ENCODE data around the gene EXD1.

Gene EXD1

GRCh38 chr15:41183581-41183980, 47.0 kb downstream of the EXD1 start:
- H3K4me2 ChIP-seq (ENCODE audit: low read depth, low read length): no peak overlapping the region
- no peaks in the 10 kb centered on the region for H3K36me3 ChIP-seq (replicated peaks; ENCODE audit: insufficient read depth, low read length)
- no peaks in the 10 kb centered on the region for H3K4me1 ChIP-seq (ENCODE audit: low read length)
- no peak overlapping the region for H3K9ac ChIP-seq (ENCODE audit: low read length)
- no peaks in the 10 kb centered on the region for H4K20me1 ChIP-seq (ENCODE audit: insufficient read depth, low read length)
- no peak for DNase-seq
- no peaks in the 10 kb centered on the region for H3F3A ChIP-seq (ENCODE audit: insufficient read depth, low read length)
- no peak overlapping the region for H2AFZ ChIP-seq (ENCODE audit: low read length)
- H3K79me2 ChIP-seq (ENCODE audit: low read length): no peaks in the 10 kb centered on the region
- no peak overlapping the region for H3K27ac ChIP-seq (ENCODE audit: low read length)
- no peak overlapping the region for H3K4me3 ChIP-seq (ENCODE audit: low read length)
- no peaks in the 10 kb centered on the region for H3K9me2 ChIP-seq (replicated peaks; ENCODE audit: insufficient read depth, low read length)
- no peak for TF ChIP-seq EZH2phosphoT487 (IDR thresholded peaks at IDR 0.05; ENCODE audit: low read length)
- no peak for TF ChIP-seq EZH2 (optimal IDR thresholded peaks at IDR 0.05; ENCODE audit: low read depth, low read length)
- no peak for TF ChIP-seq CTCF (IDR thresholded peaks at IDR 0.05; ENCODE audit: low read length)
- no peaks in the 10 kb centered on the region for H3K27me3 ChIP-seq (replicated peaks; ENCODE audit: insufficient read depth, low read length)
- no peaks in the 10 kb centered on the region for H3K9me3 ChIP-seq (replicated peaks; ENCODE audit: insufficient read depth, low read length)

GRCh38 chr15:41182266-41182665, 48.3 kb downstream of the EXD1 start:
- DNase-seq: no peak
- H2AFZ ChIP-seq (ENCODE audit: low read length): no peak overlapping the region

GRCh38 chr15:41180206-41180789, 50.3 kb downstream of the EXD1 start:
- no peaks in the 10 kb centered on the region for H3K27me3 ChIP-seq (replicated peaks; ENCODE audit: insufficient read depth, low read length)
- no peak overlapping the region for H3K4me2 ChIP-seq (ENCODE audit: low read depth, low read length)
- no peak for DNase-seq
- no peaks in the 10 kb centered on the region for H3K9me2 ChIP-seq (replicated peaks; ENCODE audit: insufficient read depth, low read length)
- H2AFZ ChIP-seq (ENCODE audit: low read length): no peak overlapping the region
- H3K4me3 ChIP-seq (ENCODE audit: low read length): no peak overlapping the region
- no peaks in the 10 kb centered on the region for H3K36me3 ChIP-seq (replicated peaks; ENCODE audit: insufficient read depth, low read length)
- H3K27ac ChIP-seq (ENCODE audit: low read length): no peak overlapping the region
- H3F3A ChIP-seq (ENCODE audit: insufficient read depth, low read length): no peaks in the 10 kb centered on the region
- no peak for TF ChIP-seq EZH2 (optimal IDR thresholded peaks at IDR 0.05; ENCODE audit: low read depth, low read length)
- TF ChIP-seq EZH2phosphoT487 (IDR thresholded peaks at IDR 0.05; ENCODE audit: low read length): no peak
- no peak for TF ChIP-seq CTCF (IDR thresholded peaks at IDR 0.05; ENCODE audit: low read length)
- H4K20me1 ChIP-seq (ENCODE audit: insufficient read depth, low read length): no peaks in the 10 kb centered on the region
- no peak overlapping the region for H3K9ac ChIP-seq (ENCODE audit: low read length)
- H3K9me3 ChIP-seq (replicated peaks; ENCODE audit: insufficient read depth, low read length): no peaks in the 10 kb centered on the region
- no peaks in the 10 kb centered on the region for H3K4me1 ChIP-seq (ENCODE audit: low read length)
- H3K79me2 ChIP-seq (ENCODE audit: low read length): no peaks in the 10 kb centered on the region

More at GRCh38 chr15:41182266-41182665, 48.3 kb downstream of the EXD1 start:
- Histone ChIP-seq H3K4me3 (ENCODE audit: low read length) (no peak overlapping the region), H3K4me2 (ENCODE audit: low read depth, low read length) (no peak overlapping the region), H3K36me3 (replicated peaks; ENCODE audit: insufficient read depth, low read length) (no peaks in the 10 kb centered on the region), H3K27ac (ENCODE audit: low read length) (no peak overlapping the region), H3K9me2 (replicated peaks; ENCODE audit: insufficient read depth, low read length) (no peaks in the 10 kb centered on the region), H4K20me1 (ENCODE audit: insufficient read depth, low read length) (no peaks in the 10 kb centered on the region), H3K4me1 (ENCODE audit: low read length) (no peaks in the 10 kb centered on the region), H3K27me3 (replicated peaks; ENCODE audit: insufficient read depth, low read length) (no peaks in the 10 kb centered on the region), H3K9me3 (replicated peaks; ENCODE audit: insufficient read depth, low read length) (no peaks in the 10 kb centered on the region), H3F3A (ENCODE audit: insufficient read depth, low read length) (no peaks in the 10 kb centered on the region), H3K9ac (ENCODE audit: low read length) (no peak overlapping the region), H3K79me2 (ENCODE audit: low read length) (no peaks in the 10 kb centered on the region)
- TF ChIP-seq CTCF (IDR thresholded peaks at IDR 0.05; ENCODE audit: low read length): no peak
- no peak for TF ChIP-seq EZH2phosphoT487 (IDR thresholded peaks at IDR 0.05; ENCODE audit: low read length)
- TF ChIP-seq EZH2 (optimal IDR thresholded peaks at IDR 0.05; ENCODE audit: low read depth, low read length): no peak
